Effector memory CD8-positive, alpha-beta T cell (primary cell): ENCODE results near the gene ABCC6.

Source experiments
- ATAC-seq: fragments of 150-1000 bp; cut with Tn5 transposase; replicated peaks from 2 replicates; pipeline ENCODE4 v1.10.0; 2021; ENCODE audit warnings: mild to moderate bottlenecking, moderate library complexity
- DNase-seq, 3 experiments: peaks; one replicate each; pipeline ENCODE4 v3.0.0; 2021
- H3K27ac Mint-ChIP-seq, 2 donors: one replicate each; pipeline ENCODE4 v1.8.0; 2022; ENCODE audit warnings: mild to moderate bottlenecking in 2 of 2, mixed read lengths in 2 of 2, moderate library complexity in 2 of 2
- H3K27me3 Mint-ChIP-seq, 2 donors: one replicate each; pipeline ENCODE4 v1.8.0; 2022; ENCODE audit warnings: mixed read lengths in 2 of 2
- H3K36me3 Mint-ChIP-seq: one replicate; pipeline ENCODE4 v1.8.0; 2022; ENCODE audit warnings: mild to moderate bottlenecking, moderate library complexity, mixed read lengths; ENCODE audit not compliant: insufficient read depth
- H3K4me1 Mint-ChIP-seq, 2 donors: one replicate each; pipeline ENCODE4 v1.8.0; 2022; ENCODE audit warnings: low read depth in 2 of 2, mixed read lengths in 2 of 2
- H3K4me3 Mint-ChIP-seq, 2 donors: one replicate each; pipeline ENCODE4 v1.8.0; 2022; ENCODE audit warnings: mild to moderate bottlenecking in 2 of 2, mixed read lengths in 2 of 2, moderate library complexity in 2 of 2
- H3K9me3 Mint-ChIP-seq, 2 donors: one replicate each; pipeline ENCODE4 v1.8.0; 2022; ENCODE audit warnings: mixed read lengths in 2 of 2

ABCC6 gene

GRCh38 chr16:16146380-16147315, 76.6 kb downstream of the ABCC6 start:
- peaks cover 0 to 2% of the 10 kb centered on the region in 2 donors for H3K4me1 Mint-ChIP-seq
- DNase-seq (no peak), ATAC-seq (no peak)
- peaks cover 32% of the 10 kb centered on the region for H3K36me3 Mint-ChIP-seq
- no peak overlapping the region for H3K4me3 Mint-ChIP-seq
- H3K27me3 Mint-ChIP-seq: no peaks in the 10 kb centered on the region
- no peaks in the 10 kb centered on the region for H3K9me3 Mint-ChIP-seq
- H3K27ac Mint-ChIP-seq: no peak overlapping the region

- no peaks in the 10 kb centered on the region for H3K4me1 Mint-ChIP-seq
- no peak overlapping the region for H3K4me3 Mint-ChIP-seq
- no peaks in the 10 kb centered on the region for H3K27me3 Mint-ChIP-seq
- no peak for ATAC-seq
- DNase-seq: no peak
- H3K36me3 Mint-ChIP-seq: peaks cover 35% of the 10 kb centered on the region
- H3K9me3 Mint-ChIP-seq: no peaks in the 10 kb centered on the region
- H3K27ac Mint-ChIP-seq: no peak overlapping the region
Measured at GRCh38 chr16:16145286-16145685, 78.0 kb downstream of the ABCC6 start.

- Mint-ChIP-seq H3K4me1 (no peaks in the 10 kb centered on the region), H3K27ac (no peak overlapping the region), H3K4me3 (no peak overlapping the region), H3K36me3 (peaks cover 43% of the 10 kb centered on the region), H3K27me3 (no peaks in the 10 kb centered on the region), H3K9me3 (no peaks in the 10 kb centered on the region)
- DNase-seq (no peak), ATAC-seq (no peak)
Measured at GRCh38 chr16:16144416-16144815, 78.9 kb downstream of the ABCC6 start.

- Mint-ChIP-seq H3K9me3 (no peaks in the 10 kb centered on the region), H3K4me1 (no peaks in the 10 kb centered on the region), H3K4me3 (no peak overlapping the region), H3K27ac (no peak overlapping the region), H3K27me3 (no peaks in the 10 kb centered on the region), H3K36me3 (peaks cover 43% of the 10 kb centered on the region)
- no peak for DNase-seq
- no peak for ATAC-seq
Measured at GRCh38 chr16:16143931-16144330, 79.4 kb downstream of the ABCC6 start.

- H3K9me3 Mint-ChIP-seq: no peaks in the 10 kb centered on the region
- H3K27me3 Mint-ChIP-seq: no peaks in the 10 kb centered on the region
- H3K4me1 Mint-ChIP-seq: no peaks in the 10 kb centered on the region
- H3K36me3 Mint-ChIP-seq: peaks cover 49% of the 10 kb centered on the region
- DNase-seq (no peak), ATAC-seq (no peak)
- peak overlapping the region in 1 of 2 donors; percentile 49 for H3K27ac Mint-ChIP-seq
- H3K4me3 Mint-ChIP-seq: no peak overlapping the region
Measured at GRCh38 chr16:16143038-16143763, 80.1 kb downstream of the ABCC6 start.

GRCh38 chr16:16141784-16142396, 81.4 kb downstream of the ABCC6 start:
- H3K9me3 Mint-ChIP-seq: no peaks in the 10 kb centered on the region
- DNase-seq: no peak
- H3K4me1 Mint-ChIP-seq: no peaks in the 10 kb centered on the region
- H3K36me3 Mint-ChIP-seq: peaks cover 57% of the 10 kb centered on the region
- H3K27ac Mint-ChIP-seq: no peak overlapping the region
- H3K4me3 Mint-ChIP-seq: no peak overlapping the region
- no peaks in the 10 kb centered on the region for H3K27me3 Mint-ChIP-seq
- no peak for ATAC-seq

GRCh38 chr16:16141141-16141540, 82.2 kb downstream of the ABCC6 start:
- no peak for ATAC-seq
- no peak overlapping the region for H3K4me3 Mint-ChIP-seq
- no peaks in the 10 kb centered on the region for H3K27me3 Mint-ChIP-seq
- no peaks in the 10 kb centered on the region for H3K4me1 Mint-ChIP-seq
- H3K9me3 Mint-ChIP-seq: no peaks in the 10 kb centered on the region
- H3K36me3 Mint-ChIP-seq: peaks cover 65% of the 10 kb centered on the region
- DNase-seq: no peak
- no peak overlapping the region for H3K27ac Mint-ChIP-seq

GRCh38 chr16:16140537-16140936, 82.8 kb downstream of the ABCC6 start:
- peaks cover 71% of the 10 kb centered on the region for H3K36me3 Mint-ChIP-seq
- no peaks in the 10 kb centered on the region for H3K27me3 Mint-ChIP-seq
- no peak for ATAC-seq

GRCh38 chr16:16139806-16140205, 83.5 kb downstream of the ABCC6 start:
- ATAC-seq (no peak), DNase-seq (no peak)
- Mint-ChIP-seq H3K27ac (no peak overlapping the region), H3K4me1 (no peaks in the 10 kb centered on the region), H3K9me3 (no peaks in the 10 kb centered on the region), H3K27me3 (no peaks in the 10 kb centered on the region), H3K36me3 (peaks cover 78% of the 10 kb centered on the region), H3K4me3 (no peak overlapping the region)

More at GRCh38 chr16:16140537-16140936, 82.8 kb downstream of the ABCC6 start:
- Mint-ChIP-seq H3K4me3 (no peak overlapping the region), H3K27ac (no peak overlapping the region), H3K9me3 (no peaks in the 10 kb centered on the region), H3K4me1 (no peaks in the 10 kb centered on the region)
- no peak for DNase-seq

GRCh38 chr16:16139061-16139460, 84.2 kb downstream of the ABCC6 start:
- Mint-ChIP-seq H3K27ac (no peak overlapping the region), H3K4me1 (no peaks in the 10 kb centered on the region), H3K36me3 (peaks cover 86% of the 10 kb centered on the region), H3K27me3 (no peaks in the 10 kb centered on the region), H3K9me3 (no peaks in the 10 kb centered on the region), H3K4me3 (no peak overlapping the region)
- no peak for ATAC-seq
- no peak for DNase-seq

- Mint-ChIP-seq H3K9me3 (no peaks in the 10 kb centered on the region), H3K27me3 (no peaks in the 10 kb centered on the region), H3K27ac (no peak overlapping the region)
Measured at GRCh38 chr16:16138034-16138635, 85.2 kb downstream of the ABCC6 start.

GRCh38 chr16:16137110-16137509, 86.2 kb downstream of the ABCC6 start:
- DNase-seq (no peak), ATAC-seq (no peak)
- Mint-ChIP-seq H3K4me1 (no peaks in the 10 kb centered on the region), H3K36me3 (peaks cover 91% of the 10 kb centered on the region), H3K4me3 (no peak overlapping the region), H3K9me3 (no peaks in the 10 kb centered on the region), H3K27ac (no peak overlapping the region), H3K27me3 (no peaks in the 10 kb centered on the region)

More at GRCh38 chr16:16138034-16138635, 85.2 kb downstream of the ABCC6 start:
- H3K36me3 Mint-ChIP-seq: peaks cover 89% of the 10 kb centered on the region
- ATAC-seq (no peak), DNase-seq (no peak)
- no peak overlapping the region for H3K4me3 Mint-ChIP-seq
- H3K4me1 Mint-ChIP-seq: no peaks in the 10 kb centered on the region

GRCh38 chr16:16136588-16136987, 86.7 kb downstream of the ABCC6 start:
- DNase-seq: no peak
- H3K4me3 Mint-ChIP-seq: no peak overlapping the region
- no peak overlapping the region for H3K27ac Mint-ChIP-seq
- H3K9me3 Mint-ChIP-seq: no peaks in the 10 kb centered on the region
- peaks cover 94% of the 10 kb centered on the region for H3K36me3 Mint-ChIP-seq
- no peaks in the 10 kb centered on the region for H3K4me1 Mint-ChIP-seq
- H3K27me3 Mint-ChIP-seq: no peaks in the 10 kb centered on the region
- ATAC-seq: no peak
